Caki2 (cell line): ENCODE measurements around the gene GAS6. TPM values are rescaled to one million over a fixed set of nuclear protein-coding genes. Genes with fewer than 3 reads are reported as not detected.

ENCODE experiments used
- DNase-seq: peaks from one replicate; pipeline ENCODE4 v3.0.0-alpha.2; 2015; ENCODE audit warnings: low read depth
- in situ Hi-C: cut with HindIII; loops from 2 replicates; pipeline ENCODE4 v1.10.0; 2016; ENCODE audit warnings: low sequenced_read_pairs, low pct_unique_long_range_greater_than_20kb, mixed read lengths
- total RNA-seq: library from RNA; depleted of rRNA; stranded (reverse); fragments of >200 nt; shearing (Covaris generic); gene quantifications from 2 replicates; pipeline ENCODE4 v1.2.3, GENCODE V29; 2014; ENCODE audit warnings: low replicate concordance

GAS6 gene
- total RNA-seq, 1 experiment from 2014 or later = 29.4 TPM

DNA sequence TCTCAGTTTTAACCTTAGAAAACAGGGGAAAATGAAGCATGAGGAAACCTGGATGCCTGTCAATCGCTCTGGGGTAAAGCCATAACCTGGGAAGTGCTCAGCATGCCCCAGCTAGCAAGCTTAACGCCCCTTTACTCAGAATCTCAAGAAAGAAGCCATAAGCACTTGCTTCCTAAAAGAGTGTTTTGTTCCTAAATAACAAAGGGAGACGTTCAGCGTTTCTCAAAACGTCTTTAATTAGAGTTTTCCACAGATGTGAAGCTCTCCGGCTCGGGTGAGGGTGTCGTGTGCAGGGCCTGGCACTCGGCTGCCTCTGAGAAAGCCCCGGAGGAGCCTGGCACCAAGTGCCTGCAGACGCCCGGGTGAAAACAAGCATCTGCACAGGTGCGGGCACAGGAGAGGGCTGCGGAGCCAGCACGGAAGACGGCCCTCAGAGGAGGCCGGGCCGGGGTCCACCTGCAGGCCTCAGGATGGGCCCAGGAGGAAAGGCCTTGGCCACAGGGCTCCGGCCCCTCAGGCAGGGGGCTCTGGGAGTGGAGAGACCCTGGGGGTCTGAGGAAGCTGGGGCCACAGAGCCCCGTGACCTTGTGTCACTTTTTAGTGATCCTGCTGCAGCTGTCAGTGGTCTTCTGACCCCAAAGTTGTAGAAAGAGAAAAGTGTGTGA is 6.2 kb downstream of the GAS6 start:
- in situ Hi-C loops = no loop called here
- DNase-seq = no peak

DNA sequence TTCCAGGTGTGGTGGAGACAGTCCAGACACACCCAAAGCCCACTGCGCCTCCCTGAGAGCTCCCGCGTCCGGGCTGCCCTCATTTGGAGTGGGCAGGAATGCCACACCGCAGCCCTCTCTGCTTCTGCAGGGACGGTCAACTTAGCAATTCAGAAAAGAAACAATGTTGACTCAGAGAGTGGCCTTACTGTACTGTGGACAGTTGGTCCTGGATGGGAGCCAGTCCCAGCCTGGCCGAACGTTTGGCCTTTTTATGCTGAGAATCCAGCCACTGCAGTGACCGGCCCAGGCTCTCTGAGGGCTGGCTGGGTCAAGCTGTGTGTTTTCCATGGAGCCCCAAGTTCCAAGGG is 7.2 kb downstream of the GAS6 start:
- in situ Hi-C loops = no loop called here
- DNase-seq = no peak

GRCh38 chr13:113855931-113856715 is 7.8 kb downstream of the GAS6 start:
- in situ Hi-C loops = no loop called here
- no peak for DNase-seq

DNA sequence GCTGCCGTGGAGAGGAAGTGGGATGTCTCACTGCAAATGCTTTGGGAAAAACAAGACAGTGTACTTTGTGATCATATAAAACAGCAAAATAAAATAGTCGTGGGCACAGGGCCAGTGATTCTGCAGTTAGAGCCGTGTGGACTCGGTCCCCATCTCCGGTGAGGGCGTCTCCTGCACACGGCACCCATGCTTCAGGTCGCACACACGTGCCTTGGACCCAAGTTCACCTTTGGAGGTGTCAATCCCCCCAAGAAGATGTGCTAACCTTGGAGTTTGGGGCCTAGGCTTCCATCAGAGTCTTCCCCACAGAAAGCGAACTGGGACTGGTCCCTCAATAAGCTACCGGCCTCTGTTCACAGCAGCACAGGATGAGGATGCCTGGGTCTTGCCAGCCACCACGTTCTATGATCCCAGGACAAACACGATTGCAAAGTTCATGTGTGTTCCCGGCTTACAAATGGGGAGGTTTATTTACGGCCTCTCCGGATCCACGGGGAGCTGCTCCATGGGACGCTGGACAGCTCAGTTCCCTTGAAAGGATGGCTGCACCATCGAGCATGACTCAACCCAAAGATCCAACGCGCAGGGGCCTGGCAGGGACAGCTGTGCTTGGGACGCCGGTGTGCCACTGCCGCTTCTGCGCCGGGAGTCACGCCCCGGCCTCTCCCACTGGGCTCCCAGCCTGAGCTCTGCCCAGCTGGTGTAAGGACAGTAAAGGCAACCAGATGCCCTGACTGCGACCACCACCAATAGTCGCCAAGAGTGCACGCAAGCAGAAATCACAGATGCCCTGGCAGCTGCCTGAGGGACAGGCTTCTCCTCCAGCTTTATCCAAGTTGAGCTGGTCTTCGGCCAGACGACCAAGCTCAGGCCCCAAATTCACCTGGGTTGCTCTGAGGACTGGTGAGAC is 8.6 kb downstream of the GAS6 start:
- DNase-seq = no peak
- in situ Hi-C loops = no loop called here

- in situ Hi-C loops = no loop called here
- no peak for DNase-seq
Measured at GRCh38 chr13:113854238-113855011, 9.5 kb downstream of the GAS6 start.

DNA sequence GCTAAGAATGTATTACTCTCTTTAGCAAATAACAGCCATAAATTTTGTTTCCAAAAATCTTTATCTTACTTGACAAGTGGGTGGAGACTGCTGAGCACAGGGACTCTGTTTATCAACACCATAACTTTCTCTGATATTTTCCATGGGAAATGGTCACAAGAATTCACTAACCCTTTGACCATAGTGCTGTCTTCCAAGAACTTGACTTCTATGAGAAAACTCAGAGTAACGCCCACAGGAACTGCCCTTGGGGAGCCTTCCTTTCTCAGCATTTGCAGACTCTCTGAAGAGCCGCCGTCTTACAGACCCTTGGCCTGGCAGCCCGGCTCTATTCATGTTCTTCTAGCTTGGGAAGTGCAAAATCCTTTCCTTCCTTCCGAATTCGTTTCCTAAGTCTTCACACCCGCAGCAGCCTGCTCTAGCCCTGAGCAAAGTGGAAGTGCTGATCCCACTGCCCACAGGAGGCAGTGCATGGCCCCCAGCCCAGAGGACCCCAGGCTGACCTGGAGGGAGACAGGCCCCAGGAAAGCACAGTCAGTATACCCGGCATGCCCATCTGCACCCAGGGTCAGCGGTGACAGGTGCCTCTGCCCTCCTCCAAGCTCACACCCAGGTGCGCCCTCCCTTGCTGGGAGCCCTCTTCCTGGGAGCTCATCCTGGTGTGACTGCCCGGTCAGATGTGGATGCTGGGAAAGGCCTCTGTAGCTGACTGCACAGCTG is 10.2 kb downstream of the GAS6 start:
- DNase-seq = no peak
- in situ Hi-C loops = no loop called here

- DNase-seq = no peak
- in situ Hi-C loops = no loop called here
Measured at GRCh38 chr13:113852536-113853517, 11.0 kb downstream of the GAS6 start.

DNA sequence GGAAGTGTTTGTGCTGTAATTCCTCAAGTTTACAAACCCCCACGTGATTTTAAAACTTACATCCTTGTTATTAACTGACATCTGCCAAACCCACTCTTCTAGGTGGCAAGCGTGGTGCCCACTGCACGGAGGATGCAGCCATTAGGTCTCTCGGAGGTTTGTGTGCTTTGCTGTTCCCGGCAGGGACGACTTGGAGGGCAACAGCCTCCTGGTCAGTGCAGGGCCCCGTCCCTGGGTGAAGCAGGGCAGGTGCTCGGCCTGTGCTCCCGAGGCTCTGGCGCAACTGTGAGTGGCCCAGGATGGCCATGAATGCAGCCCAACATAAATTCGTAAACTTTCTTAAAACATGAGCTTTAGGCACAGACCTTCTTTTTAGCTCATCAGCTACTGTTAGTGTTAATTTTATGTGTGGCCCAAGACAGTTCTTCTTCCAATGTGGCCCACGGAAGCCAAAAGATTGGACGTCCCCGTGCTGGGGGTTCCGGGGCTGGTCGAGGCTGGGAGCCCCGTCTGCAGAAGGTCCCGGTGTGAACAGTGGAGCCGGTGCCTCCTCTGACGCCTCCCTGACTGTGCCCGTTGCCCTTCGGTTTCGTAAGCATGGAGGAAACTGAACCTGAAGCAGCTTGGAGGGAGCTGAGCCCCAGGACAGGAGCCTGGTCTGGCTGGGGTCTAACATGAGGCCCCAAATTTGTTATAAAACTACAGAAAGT is 11.9 kb downstream of the GAS6 start:
- in situ Hi-C loops = no loop called here
- no peak for DNase-seq

GRCh38 chr13:113851480-113851803 is 12.4 kb downstream of the GAS6 start:
- in situ Hi-C loops = no loop called here
- no peak for DNase-seq

- no peak for DNase-seq
- in situ Hi-C loops = no loop called here
Measured at GRCh38 chr13:113850722-113851479, 13.0 kb downstream of the GAS6 start.

- in situ Hi-C loops = no loop called here
- DNase-seq = no peak
Measured at GRCh38 chr13:113849981-113850721, 13.7 kb downstream of the GAS6 start.

GRCh38 chr13:113849546-113849945 is 14.3 kb downstream of the GAS6 start:
- no peak for DNase-seq

DNA sequence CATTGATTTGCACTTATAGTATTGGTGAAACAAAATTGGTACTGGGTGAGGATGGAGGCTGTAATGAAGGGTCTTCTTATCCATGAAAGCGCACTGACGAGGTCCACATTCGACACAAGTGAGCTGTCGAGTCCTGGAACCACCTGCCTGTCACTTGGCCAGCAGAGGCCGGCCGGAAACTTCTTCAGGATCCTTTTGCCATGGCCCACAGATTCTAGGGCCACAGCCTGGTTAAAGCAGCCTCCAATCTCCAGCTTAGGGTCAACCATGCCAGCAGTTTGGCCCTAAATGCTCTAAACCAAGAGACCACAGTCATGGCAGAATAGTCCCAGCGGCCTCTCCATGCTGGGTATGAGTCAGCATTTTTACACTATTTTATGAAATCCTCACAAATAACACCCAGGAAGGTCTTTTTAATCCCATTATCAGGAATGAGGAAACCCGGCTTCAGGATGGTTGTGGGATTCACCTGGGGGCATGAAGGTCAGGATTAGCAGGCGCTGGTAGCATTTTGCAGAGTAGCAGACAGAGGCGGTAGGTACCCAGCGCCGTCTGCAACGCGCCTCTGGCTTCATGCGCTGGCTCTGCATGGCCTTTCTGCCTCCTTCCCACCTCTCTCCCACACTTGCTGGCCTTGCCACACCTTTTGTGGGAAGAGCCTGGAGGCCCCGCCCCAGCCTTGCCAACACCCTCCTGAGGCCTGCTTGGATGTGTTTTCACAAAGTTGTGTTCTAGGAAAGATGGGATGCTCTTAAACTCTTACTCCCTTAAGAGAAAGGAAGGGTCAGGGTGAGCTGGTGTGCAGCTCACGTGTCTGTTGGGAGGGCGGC is 15.2 kb downstream of the GAS6 start:
- DNase-seq = no peak
- in situ Hi-C loops = no loop called here

More at GRCh38 chr13:113849546-113849945, 14.3 kb downstream of the GAS6 start:
- in situ Hi-C loops = no loop called here

DNA sequence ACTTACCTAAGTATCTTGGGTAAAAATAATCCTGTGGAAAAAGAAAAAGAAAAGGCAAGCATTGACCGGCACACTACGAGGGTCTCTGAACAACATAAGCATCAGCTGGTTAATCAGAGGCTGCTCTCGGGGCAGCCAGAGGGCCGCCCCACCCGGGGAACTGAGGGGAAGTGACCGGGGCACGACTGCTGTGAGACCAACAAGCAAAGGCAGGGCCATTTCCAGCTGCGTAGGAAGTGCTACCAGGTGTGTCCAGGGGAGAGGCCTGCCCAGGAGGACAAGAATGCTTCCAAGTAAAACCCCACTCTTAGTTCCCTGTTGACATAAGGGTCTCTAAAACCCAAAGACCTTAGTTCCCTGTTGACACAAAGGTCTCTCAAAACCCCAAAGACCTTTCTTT is 15.9 kb downstream of the GAS6 start:
- DNase-seq = no peak
- in situ Hi-C loops = no loop called here
